GM12801 (cell line): ENCODE results near the gene DOCK1.

ENCODE experiments used
- CTCF ChIP-seq: IDR thresholded peaks from one replicate; pipeline ENCODE4 v1.5.1; 2011; ENCODE audit warnings: control low read depth; ENCODE audit not compliant: insufficient read length; ENCODE audit errors: extremely low read depth

The DOCK1 gene

GRCh38 chr10:127011174-127011573, 105.9 kb downstream of the DOCK1 start:
- no peak for TF ChIP-seq CTCF

- TF ChIP-seq CTCF: no peak
These were observed 107.0 kb downstream of the DOCK1 start for GRCh38 chr10:127012071-127012768.

GRCh38 chr10:127012769-127013152, 107.5 kb downstream of the DOCK1 start:
- TF ChIP-seq CTCF: no peak

GRCh38 chr10:127013211-127013656, 108.0 kb downstream of the DOCK1 start:
- no peak for TF ChIP-seq CTCF

- TF ChIP-seq CTCF: no peak
These were observed 108.7 kb downstream of the DOCK1 start for GRCh38 chr10:127013691-127014473.

GRCh38 chr10:127014671-127015070, 109.4 kb downstream of the DOCK1 start:
- no peak for TF ChIP-seq CTCF

GRCh38 chr10:127015373-127015772, 110.1 kb downstream of the DOCK1 start:
- TF ChIP-seq CTCF: no peak
